Pancreas (tissue), 10 donors: ENCODE measurements around the gene ANKRD31. TPM values are rescaled to one million over a fixed set of nuclear protein-coding genes. Genes with fewer than 3 reads are reported as not detected.
"Not testable (repeated sequence)": the region's sequence is repeated elsewhere in the genome, so short reads cannot be mapped to it uniquely, and the experiment has no call there.

Experiments
- ATAC-seq, 4 donors: fragments of 200-7000 bp; cut with Tn5 transposase; one replicate each; pipeline versions ENCODE4 v1.8.0 to v1.9.1; 2020; ENCODE audit warnings: mild to moderate bottlenecking in 4 of 4, moderate library complexity in 4 of 4
- DNase-seq, 6 donors: peaks; one replicate each; pipeline ENCODE4 v3.0.0-alpha.2; 2020
- FAIRE-seq: peaks from 2 replicates; lab custom pipeline; 2012; peaks lifted over from hg19 to GRCh38; lab: Jason Lieb, UNC
- H3K27ac ChIP-seq, 4 donors: fragments of 200-600 bp; sonication (generic); 1 replicate in 3 of 4; 2 replicates in 1 of 4; pipeline versions ENCODE4 v1.5.0 to v1.8.0; 2020
- H3K27me3 ChIP-seq, 4 donors: fragments of 200-600 bp; one replicate each; pipeline ENCODE4 v1.8.0; 2021
- H3K36me3 ChIP-seq, 3 donors: fragments of 200-600 bp; sonication (generic) in 1 of 3; one replicate each; pipeline versions ENCODE4 v1.5.0 to v1.8.0; 2020 to 2021
- H3K4me1 ChIP-seq, 3 donors: fragments of 200-600 bp; one replicate each; pipeline ENCODE4 v1.8.0; 2021
- H3K4me3 ChIP-seq, 4 donors: fragments of 200-600 bp; sonication (generic) in 2 of 4; one replicate each; pipeline versions ENCODE4 v1.5.0 to v1.8.0; 2020 to 2021
- H3K9me3 ChIP-seq, 4 donors: fragments of 200-600 bp; one replicate each; pipeline ENCODE4 v1.8.0; 2021
- WGBS, 2 donors: extraction: QIAGEN DNeasy Blood & Tissue Kit; methylation state at CpG; one replicate each; pipeline ENCODE4 v1.1.7; 2013; 5-methylcytosine and 5-hydroxymethylcytosine counted together
- intact Hi-C, 3 donors: fragments of 100-400 bp; cut with DNase I; formaldehyde crosslinking; loops; one replicate each; pipeline versions ENCODE4 v1.11.1 to v1.14.2; 2022
- polyA plus RNA-seq, 2 donors: library from polyadenylated mRNA; stranded (reverse); fragments of 200-250 nt; gene quantifications; one replicate each; pipeline ENCODE4 v1.2.3, GENCODE V29; 2013
- total RNA-seq, 6 donors: library from RNA; stranded (reverse); fragmentation: NEBNext Ultra II Directional in 4 of 6; extraction: Animal tissue kit (Norgen Biotek cat#: 25700) in 4 of 6; gene quantifications; one replicate each; pipeline versions ENCODE4 v1.2.1 to v1.2.4, GENCODE V29; 2021 to 2023
- TF ChIP-seq, protein P1 (sequence below), 4 donors: fragments of 200-600 bp; sonication (generic) in 3 of 4; IDR thresholded peaks; one replicate each; pipeline versions ENCODE4 v1.5.0 to v1.8.0; 2021; ENCODE audit warnings: antibody characterized with exemption in 4 of 4
- donor health status: healthy with polysubstance abuse.
- donor health status: DM: no; HTN: no; CAD: no; lungs with moderate emphysema.
- donor health status: DM: no; HTN: no; CAD: no.
- donor health status: control.
- donor health status: control.
- donor health status: Bipolar disorder and iron deficiency.
- donor health status: DM: yes; HTN: yes; CAD: no.
- donor health status: DM: no; HTN: no; CAD: no.
- donor health status: DM: no; HTN: no; CAD: no.
- donor health status: DM: yes; HTN: yes; CAD: no.

The ANKRD31 gene
- total and polyA plus RNA-seq, 8 donors, result 0.08 to 0.28 (median 0.18) TPM

DNA sequence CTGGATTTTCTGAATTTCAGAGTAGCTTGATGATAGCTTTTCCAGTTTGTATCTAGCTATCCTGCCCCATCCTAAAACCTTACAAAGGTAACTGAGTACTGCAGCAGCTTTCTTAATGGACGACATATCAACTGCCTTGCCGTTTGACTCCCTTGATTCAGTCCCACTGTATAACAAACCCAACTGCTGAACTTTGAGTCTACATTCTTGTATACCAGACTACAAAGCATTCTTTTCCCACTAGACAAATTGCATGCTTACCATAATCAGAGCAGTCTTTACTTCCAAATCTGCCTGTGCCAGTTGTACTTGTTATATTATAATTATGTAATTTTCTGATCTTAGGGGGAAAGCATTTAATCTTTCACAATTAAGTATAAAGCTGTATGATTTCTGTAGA, 47.3 kb downstream of the ANKRD31 start:
- ATAC-seq (no peak), DNase-seq (no peak), FAIRE-seq (no peak)
- H3K36me3 ChIP-seq, result no peaks in the 10 kb centered on the region
- no peak overlapping the region for H3K27ac ChIP-seq
- WGBS, 2 donors, result 63 to 75% methylated on average over 2 of the region's 2 CpGs
- intact Hi-C loops, result no loop called here
- H3K4me3 ChIP-seq, result no peak overlapping the region
- H3K27me3 ChIP-seq, result no peaks in the 10 kb centered on the region
- peaks cover 0 to 3% (median 0%) of the 10 kb centered on the region in 4 donors for H3K9me3 ChIP-seq
- no peaks in the 10 kb centered on the region for H3K4me1 ChIP-seq
- TF ChIP-seq, protein P1, sequence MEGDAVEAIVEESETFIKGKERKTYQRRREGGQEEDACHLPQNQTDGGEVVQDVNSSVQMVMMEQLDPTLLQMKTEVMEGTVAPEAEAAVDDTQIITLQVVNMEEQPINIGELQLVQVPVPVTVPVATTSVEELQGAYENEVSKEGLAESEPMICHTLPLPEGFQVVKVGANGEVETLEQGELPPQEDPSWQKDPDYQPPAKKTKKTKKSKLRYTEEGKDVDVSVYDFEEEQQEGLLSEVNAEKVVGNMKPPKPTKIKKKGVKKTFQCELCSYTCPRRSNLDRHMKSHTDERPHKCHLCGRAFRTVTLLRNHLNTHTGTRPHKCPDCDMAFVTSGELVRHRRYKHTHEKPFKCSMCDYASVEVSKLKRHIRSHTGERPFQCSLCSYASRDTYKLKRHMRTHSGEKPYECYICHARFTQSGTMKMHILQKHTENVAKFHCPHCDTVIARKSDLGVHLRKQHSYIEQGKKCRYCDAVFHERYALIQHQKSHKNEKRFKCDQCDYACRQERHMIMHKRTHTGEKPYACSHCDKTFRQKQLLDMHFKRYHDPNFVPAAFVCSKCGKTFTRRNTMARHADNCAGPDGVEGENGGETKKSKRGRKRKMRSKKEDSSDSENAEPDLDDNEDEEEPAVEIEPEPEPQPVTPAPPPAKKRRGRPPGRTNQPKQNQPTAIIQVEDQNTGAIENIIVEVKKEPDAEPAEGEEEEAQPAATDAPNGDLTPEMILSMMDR (IDR thresholded peaks at IDR 0.05), result no peak

DNA sequence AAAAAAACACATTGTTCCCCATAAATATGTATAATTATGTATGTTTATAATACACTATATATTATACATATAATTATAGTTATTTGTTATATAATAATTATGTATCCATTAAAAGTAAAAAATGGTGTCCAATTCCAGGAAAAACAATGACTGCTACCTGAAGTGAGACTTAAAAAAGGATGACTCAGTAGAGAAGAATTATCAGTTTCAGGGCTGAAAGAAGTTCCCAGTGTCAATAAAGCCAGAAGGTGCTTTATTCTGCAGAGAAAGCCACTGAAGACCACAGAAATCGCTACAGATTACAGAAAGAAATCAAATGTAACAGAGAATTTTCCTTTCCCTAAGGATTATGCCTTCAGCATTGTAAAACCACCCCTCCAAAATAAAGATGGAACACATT, 50.9 kb downstream of the ANKRD31 start:
- Histone ChIP-seq H3K9me3 (peaks cover 0 to under 1% (median 0%) of the 10 kb centered on the region in 4 donors), H3K27ac (no peak overlapping the region), H3K4me3 (no peak overlapping the region), H3K27me3 (no peaks in the 10 kb centered on the region), H3K4me1 (no peaks in the 10 kb centered on the region), H3K36me3 (no peaks in the 10 kb centered on the region)
- DNase-seq (no peak), ATAC-seq (no peak), FAIRE-seq (peak; percentile 5)
- WGBS, 2 donors, result 83 to 100% methylated on average over 1 of the region's 1 CpG
- intact Hi-C loops, result no loop called here
- TF ChIP-seq, protein P1 (IDR thresholded peaks at IDR 0.05), result no peak

GRCh38 chr5:75176009-75176408, 60.7 kb downstream of the ANKRD31 start:
- H3K9me3 ChIP-seq, intact Hi-C loops, H3K27me3 ChIP-seq, FAIRE-seq, H3K4me3 ChIP-seq, H3K36me3 ChIP-seq, DNase-seq, H3K4me1 ChIP-seq, H3K27ac ChIP-seq, ATAC-seq: not testable (repeated sequence)
- 91 to 95% methylated on average over 7 of the region's 7 CpGs for WGBS, 2 donors

DNA sequence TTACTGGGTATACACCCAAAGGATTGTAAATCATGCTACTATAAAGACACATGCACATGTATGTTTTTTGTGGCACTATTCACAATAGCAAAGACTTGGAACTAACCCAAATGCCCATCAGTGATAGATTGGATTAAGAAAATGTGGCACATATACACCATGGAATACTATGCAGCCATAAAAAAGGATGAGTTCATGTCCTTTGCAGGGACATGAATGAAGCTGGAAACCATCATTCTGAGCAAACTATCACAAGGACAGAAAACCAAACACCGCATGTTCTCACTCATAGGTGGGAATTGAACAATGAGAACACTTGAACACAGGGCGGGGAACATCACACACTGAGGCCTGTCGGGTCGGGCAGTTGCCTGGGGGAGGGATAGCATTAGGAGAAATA, 61.8 kb downstream of the ANKRD31 start:
- H3K27ac ChIP-seq, H3K4me3 ChIP-seq, H3K27me3 ChIP-seq, H3K9me3 ChIP-seq, H3K36me3 ChIP-seq, H3K4me1 ChIP-seq, intact Hi-C loops, DNase-seq, FAIRE-seq, ATAC-seq: not testable (repeated sequence)
- 93 to 100% methylated on average over 3 to 4 of the region's 4 CpGs for WGBS, 2 donors

DNA sequence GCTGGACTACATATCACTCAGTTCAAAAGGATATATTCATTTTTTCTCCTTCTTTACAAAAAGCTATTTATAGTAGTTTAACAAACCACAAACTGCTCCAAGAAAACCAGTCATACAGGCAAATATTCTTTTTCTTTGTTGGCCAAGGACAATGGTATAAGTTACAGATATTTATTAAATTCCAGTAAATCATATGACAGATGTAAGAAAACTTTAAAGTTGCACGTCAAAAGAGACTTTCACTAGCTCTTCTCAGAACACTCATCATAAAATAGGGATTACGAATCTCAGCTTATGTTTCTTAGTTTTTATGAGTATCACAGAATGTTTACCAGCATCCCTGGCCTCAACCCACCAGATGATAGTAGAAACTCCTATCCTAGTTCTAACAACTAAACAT, 67.2 kb downstream of the ANKRD31 start:
- H3K9me3 ChIP-seq, result no peaks in the 10 kb centered on the region
- H3K4me1 ChIP-seq, result peaks cover 0 to 7% (median 5%) of the 10 kb centered on the region in 3 donors
- ATAC-seq (no peak), DNase-seq (no peak), FAIRE-seq (no peak)
- no peak overlapping the region for H3K4me3 ChIP-seq
- H3K36me3 ChIP-seq, result no peaks in the 10 kb centered on the region
- intact Hi-C loops, result no loop called here
- no peak overlapping the region for H3K27ac ChIP-seq
- no peaks in the 10 kb centered on the region for H3K27me3 ChIP-seq
- 90 to 91% methylated on average over 2 of the region's 2 CpGs for WGBS, 2 donors
- TF ChIP-seq, protein P1 (IDR thresholded peaks at IDR 0.05), result no peak

DNA sequence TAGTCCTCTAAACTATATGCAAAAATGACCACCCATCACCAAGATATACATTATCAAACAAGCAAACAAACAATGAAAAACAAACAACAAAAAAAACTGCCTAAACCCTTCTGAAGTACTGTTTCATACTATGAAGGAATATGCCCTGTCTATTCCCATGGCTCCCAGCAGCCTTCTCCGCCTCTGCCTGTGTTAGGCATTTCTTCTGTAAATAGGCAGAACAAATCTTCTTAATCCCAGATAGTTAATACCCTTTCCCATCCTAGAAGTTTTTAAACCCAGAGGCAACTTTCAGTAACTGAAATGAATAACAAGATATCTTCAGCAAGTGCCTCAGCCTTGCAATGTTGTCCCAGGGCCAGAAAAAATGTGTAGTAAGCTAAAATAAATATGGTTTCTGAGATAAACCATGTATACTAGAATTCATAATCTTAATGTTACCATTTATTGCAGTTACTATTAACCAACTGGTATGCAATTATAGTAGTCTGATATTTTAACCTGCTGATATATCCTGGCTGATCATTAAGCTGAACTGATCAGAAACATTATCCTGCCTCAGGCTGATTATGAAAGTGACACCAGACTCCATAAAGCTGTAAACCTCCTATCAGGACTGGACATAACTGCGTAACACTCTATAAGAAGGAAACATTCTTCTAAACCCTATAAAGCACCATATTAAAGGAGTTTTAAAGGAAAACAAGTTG, 68.5 kb downstream of the ANKRD31 start:
- no peak for DNase-seq
- Histone ChIP-seq H3K9me3 (no peaks in the 10 kb centered on the region), H3K36me3 (no peaks in the 10 kb centered on the region), H3K4me3 (no peak overlapping the region), H3K4me1 (peaks cover 0 to 7% (median 5%) of the 10 kb centered on the region in 3 donors), H3K27ac (no peak overlapping the region), H3K27me3 (no peaks in the 10 kb centered on the region)
- TF ChIP-seq, protein P1 (IDR thresholded peaks at IDR 0.05), result no peak
- WGBS, 2 donors, result 68 to 79% methylated on average over 2 of the region's 2 CpGs
- intact Hi-C loops, result no loop called here
- no peak for ATAC-seq
- no peak for FAIRE-seq
